H9 (cell line): ENCODE measurements around the gene FAM110A. TPM values are rescaled to one million over a fixed set of nuclear protein-coding genes. Genes with fewer than 3 reads are reported as not detected.

ENCODE experiments used
- DNase-seq: peaks from one replicate; pipeline ENCODE4 v3.0.0-alpha.2; 2017
- H2AFZ ChIP-seq: one replicate; pipeline ENCODE4 v1.6.1; 2013; ENCODE audit warnings: mild to moderate bottlenecking, low read length, control low read depth, moderate library complexity
- H2AK5ac ChIP-seq: 2 replicates; pipeline ENCODE4 v1.6.1; 2013; ENCODE audit warnings: low read length, control low read depth, mixed read lengths; ENCODE audit not compliant: insufficient read length
- H2BK120ac ChIP-seq: one replicate; pipeline ENCODE4 v1.6.1; 2013; ENCODE audit warnings: low read depth, mild to moderate bottlenecking, low read length, control low read depth, inconsistent platforms; ENCODE audit not compliant: poor library complexity, severe bottlenecking
- H2BK12ac ChIP-seq: 2 replicates; pipeline ENCODE4 v1.6.1; 2013; ENCODE audit warnings: low read length, control low read depth, mixed read lengths, low read depth; ENCODE audit not compliant: insufficient read length
- H2BK15ac ChIP-seq: 2 replicates; pipeline ENCODE4 v1.6.1; 2013; ENCODE audit warnings: low read depth, low read length, control low read depth
- H2BK20ac ChIP-seq: one replicate; pipeline ENCODE4 v1.6.1; 2013; ENCODE audit warnings: low read depth, mild to moderate bottlenecking, low read length, control low read depth, inconsistent platforms; ENCODE audit not compliant: poor library complexity, severe bottlenecking
- H2BK5ac ChIP-seq: 2 replicates; pipeline ENCODE4 v1.6.1; 2013; ENCODE audit warnings: low read length, control low read depth, mixed read lengths; ENCODE audit not compliant: insufficient read length
- H3K14ac ChIP-seq: 2 replicates; pipeline ENCODE4 v1.6.1; 2013; ENCODE audit warnings: low read length, control low read depth; ENCODE audit not compliant: insufficient read depth
- H3K18ac ChIP-seq: 2 replicates; pipeline ENCODE4 v1.6.1; 2013; ENCODE audit warnings: low read depth, mild to moderate bottlenecking, mixed read lengths, low read length, control low read depth; ENCODE audit not compliant: insufficient read length
- H3K23ac ChIP-seq: 2 replicates; pipeline ENCODE4 v1.6.1; 2013; ENCODE audit warnings: low read length, control low read depth, mixed read lengths, low read depth; ENCODE audit not compliant: insufficient read length
- H3K23me2 ChIP-seq: 2 replicates; pipeline ENCODE4 v1.6.1; 2013; ENCODE audit warnings: low read depth, mild to moderate bottlenecking, mixed read lengths, low read length, control low read depth; ENCODE audit not compliant: insufficient read length, poor library complexity, severe bottlenecking
- H3K27ac ChIP-seq: 2 replicates; pipeline ENCODE4 v1.5.1; 2013; ENCODE audit warnings: low read length, control low read depth, mixed read lengths, low read depth; ENCODE audit not compliant: insufficient read length
- H3K27me3 ChIP-seq: 2 replicates; pipeline ENCODE4 v1.6.1; 2013; ENCODE audit warnings: low read length, control low read depth, inconsistent platforms; ENCODE audit not compliant: insufficient read depth
- H3K4ac ChIP-seq: 2 replicates; pipeline ENCODE4 v1.6.1; 2013; ENCODE audit warnings: low read depth, mild to moderate bottlenecking, control low read depth, inconsistent platforms, low read length, moderate library complexity
- H3K4me1 ChIP-seq: 2 replicates; pipeline ENCODE4 v1.6.1; 2013; ENCODE audit warnings: low read length, control low read depth, inconsistent platforms; ENCODE audit not compliant: insufficient read depth
- H3K4me2 ChIP-seq: 2 replicates; pipeline ENCODE4 v1.6.1; 2013; ENCODE audit warnings: low read length, control low read depth, mixed read lengths; ENCODE audit not compliant: insufficient read length, insufficient read depth
- H3K56ac ChIP-seq: 2 replicates; pipeline ENCODE4 v1.6.1; 2013; ENCODE audit warnings: low read depth, mild to moderate bottlenecking, mixed read lengths, low read length, control low read depth; ENCODE audit not compliant: insufficient read length
- H3K79me1 ChIP-seq: 2 replicates; pipeline ENCODE4 v1.6.1; 2013; ENCODE audit warnings: low read depth, mild to moderate bottlenecking, moderate library complexity, low read length, control low read depth, inconsistent platforms; ENCODE audit not compliant: insufficient read depth, poor library complexity, severe bottlenecking
- H3K79me2 ChIP-seq: 2 replicates; pipeline ENCODE4 v1.6.1; 2013; ENCODE audit warnings: low read length, control low read depth, inconsistent platforms; ENCODE audit not compliant: insufficient read depth
- H3K9ac ChIP-seq: 2 replicates; pipeline ENCODE4 v1.6.1; 2013; ENCODE audit warnings: low read length, control low read depth, mixed read lengths; ENCODE audit not compliant: insufficient read length; ENCODE audit errors: extremely low read depth
- H3K9me3 ChIP-seq: one replicate; pipeline ENCODE4 v1.6.1; 2013; ENCODE audit warnings: low read depth, low read length, inconsistent platforms; ENCODE audit not compliant: control insufficient read depth
- H3T11ph ChIP-seq: one replicate; pipeline ENCODE4 v1.6.1; 2013; ENCODE audit warnings: mild to moderate bottlenecking, low read length, control low read depth, inconsistent platforms
- H4K20me1 ChIP-seq: one replicate; pipeline ENCODE4 v1.6.1; 2013; ENCODE audit not compliant: control insufficient read depth, insufficient read length, insufficient read depth
- H4K5ac ChIP-seq: 2 replicates; pipeline ENCODE4 v1.6.1; 2013; ENCODE audit warnings: low read depth, mild to moderate bottlenecking, mixed read lengths, low read length, control low read depth; ENCODE audit not compliant: insufficient read length
- H4K8ac ChIP-seq: replicated peaks from 2 replicates; pipeline ENCODE4 v1.6.1; 2013; ENCODE audit warnings: low read length, control low read depth, mixed read lengths, low read depth; ENCODE audit not compliant: insufficient read length
- H4K91ac ChIP-seq: 2 replicates; pipeline ENCODE4 v1.6.1; 2013; ENCODE audit warnings: low read depth, mild to moderate bottlenecking, moderate library complexity, mixed read lengths, low read length, control low read depth; ENCODE audit not compliant: insufficient read length
- H3K27ac Mint-ChIP-seq, 3 experiments: 2 replicates in 2 of 3; 3 replicates in 1 of 3; pipeline ENCODE4 v1.8.0; 2020 to 2021; ENCODE audit warnings: mixed read lengths in 3 of 3, mild to moderate bottlenecking in 1 of 3, moderate library complexity in 1 of 3
- H3K27me3 Mint-ChIP-seq: 2 replicates; pipeline ENCODE4 v1.8.0; 2021; ENCODE audit warnings: low read depth, mild to moderate bottlenecking, moderate library complexity, mixed read lengths
- H3K36me3 Mint-ChIP-seq, 3 experiments: 2 replicates in 2 of 3; 3 replicates in 1 of 3; pipeline ENCODE4 v1.8.0; 2020 to 2021; ENCODE audit warnings: low read depth in 3 of 3, mixed read lengths in 3 of 3; ENCODE audit not compliant: insufficient read depth in 1 of 3
- H3K4me1 Mint-ChIP-seq, 2 experiments: 2 replicates each; pipeline ENCODE4 v1.8.0; 2020; ENCODE audit warnings: mixed read lengths in 2 of 2
- H3K4me3 Mint-ChIP-seq, 2 experiments: 2 replicates in 1 of 2; 3 replicates in 1 of 2; pipeline ENCODE4 v1.8.0; 2020 to 2021; ENCODE audit warnings: mild to moderate bottlenecking in 2 of 2, mixed read lengths in 2 of 2, moderate library complexity in 1 of 2
- H3K9me3 Mint-ChIP-seq, 2 experiments: 2 replicates in 1 of 2; 3 replicates in 1 of 2; pipeline ENCODE4 v1.8.0; 2020; ENCODE audit warnings: mild to moderate bottlenecking in 2 of 2, mixed read lengths in 2 of 2, moderate library complexity in 1 of 2
- WGBS: extraction: QIAGEN DNeasy Blood & Tissue Kit; methylation state at CpG from one replicate; pipeline ENCODE4 v1.1.7; 2013; ENCODE audit warnings: missing lambda C conversion rate, low lambda C conversion rate, mixed read lengths; ENCODE audit not compliant: insufficient read length; ENCODE audit errors: extremely low coverage; 5-methylcytosine and 5-hydroxymethylcytosine counted together
- total RNA-seq: library from RNA; stranded (reverse); gene quantifications from 2 replicates; pipeline ENCODE4 v1.2.1, GENCODE V29; 2021
- TF ChIP-seq, protein P1 (sequence below): fragments of 200-600 bp; sonication (generic); conservative IDR thresholded peaks from 3 replicates; pipeline ENCODE4 v1.8.0; 2021; ENCODE audit warnings: antibody characterized with exemption, mild to moderate bottlenecking

Gene FAM110A
- total RNA-seq, 1 experiment from 2014 or later = 10.3 TPM

DNA sequence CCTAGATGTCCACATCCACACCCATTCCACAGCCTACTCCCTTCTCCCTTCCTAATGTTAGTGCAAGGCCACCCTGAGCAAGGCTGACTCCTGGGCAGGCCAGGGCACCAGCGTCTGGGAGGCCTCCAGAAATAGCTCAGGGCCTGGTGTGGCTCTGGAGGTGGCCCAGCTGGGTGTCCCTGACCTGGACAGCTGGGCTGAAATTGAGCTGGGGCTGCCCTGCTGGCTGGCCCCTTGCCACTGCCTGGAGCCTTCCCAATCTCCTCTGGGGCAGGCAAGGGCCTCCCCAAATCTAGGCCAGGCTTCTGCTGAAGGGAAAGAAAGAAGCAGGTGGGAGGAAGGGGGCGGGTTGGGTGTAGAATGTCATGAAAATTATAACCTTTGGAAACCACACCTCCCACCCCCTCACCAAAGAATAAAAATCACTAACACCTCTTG lies 2.1 kb downstream of the FAM110A start:
- Histone ChIP-seq H2AFZ (no peak overlapping the region), H2BK15ac (no peak overlapping the region), H3K4me2 (no peak overlapping the region), H3T11ph (no peak overlapping the region), H3K4ac (no peak overlapping the region), H4K20me1 (no peaks in the 10 kb centered on the region), H3K23ac (no peak overlapping the region), H4K5ac (no peak overlapping the region), H3K14ac (no peak overlapping the region), H3K79me1 (no peaks in the 10 kb centered on the region), H3K4me1 (no peaks in the 10 kb centered on the region), H3K27me3 (peaks cover 4% of the 10 kb centered on the region; the same call in 1 of the 2 replicates), H3K9me3 (no peaks in the 10 kb centered on the region), H2AK5ac (no peak overlapping the region), H3K56ac (no peak overlapping the region), H2BK5ac (no peak overlapping the region), H3K79me2 (no peaks in the 10 kb centered on the region), H4K91ac (no peak overlapping the region), H4K8ac (no peak overlapping the region), H2BK120ac (no peak overlapping the region), H3K18ac (no peak overlapping the region), H3K23me2 (peaks cover 7% of the 10 kb centered on the region), H2BK20ac (no peak overlapping the region), H2BK12ac (no peak overlapping the region), H3K9ac (no peak overlapping the region), H3K27ac (no peak overlapping the region)
- peaks cover 16 to 23% of the 10 kb centered on the region in 2 experiments for H3K4me1 Mint-ChIP-seq
- no peak overlapping the region; a peak in 1 of 5 replicates for H3K4me3 Mint-ChIP-seq
- peaks cover 0 to 2% (median 0%) of the 10 kb centered on the region in 3 experiments; a peak in 3 of 7 replicates for H3K36me3 Mint-ChIP-seq
- no CpG with 5 or more reads among the region's 2 CpGs for WGBS
- TF ChIP-seq, protein P1, sequence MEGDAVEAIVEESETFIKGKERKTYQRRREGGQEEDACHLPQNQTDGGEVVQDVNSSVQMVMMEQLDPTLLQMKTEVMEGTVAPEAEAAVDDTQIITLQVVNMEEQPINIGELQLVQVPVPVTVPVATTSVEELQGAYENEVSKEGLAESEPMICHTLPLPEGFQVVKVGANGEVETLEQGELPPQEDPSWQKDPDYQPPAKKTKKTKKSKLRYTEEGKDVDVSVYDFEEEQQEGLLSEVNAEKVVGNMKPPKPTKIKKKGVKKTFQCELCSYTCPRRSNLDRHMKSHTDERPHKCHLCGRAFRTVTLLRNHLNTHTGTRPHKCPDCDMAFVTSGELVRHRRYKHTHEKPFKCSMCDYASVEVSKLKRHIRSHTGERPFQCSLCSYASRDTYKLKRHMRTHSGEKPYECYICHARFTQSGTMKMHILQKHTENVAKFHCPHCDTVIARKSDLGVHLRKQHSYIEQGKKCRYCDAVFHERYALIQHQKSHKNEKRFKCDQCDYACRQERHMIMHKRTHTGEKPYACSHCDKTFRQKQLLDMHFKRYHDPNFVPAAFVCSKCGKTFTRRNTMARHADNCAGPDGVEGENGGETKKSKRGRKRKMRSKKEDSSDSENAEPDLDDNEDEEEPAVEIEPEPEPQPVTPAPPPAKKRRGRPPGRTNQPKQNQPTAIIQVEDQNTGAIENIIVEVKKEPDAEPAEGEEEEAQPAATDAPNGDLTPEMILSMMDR = no peak
- no peak overlapping the region for H3K27ac Mint-ChIP-seq
- no peak for DNase-seq
- H3K27me3 Mint-ChIP-seq = peaks cover 33% of the 10 kb centered on the region
- H3K9me3 Mint-ChIP-seq = peaks cover 0 to 3% of the 10 kb centered on the region in 2 experiments; a peak in 3 of 5 replicates
